ENCODE measurements around the gene CCDC57.
"Not testable (repeated sequence)": the region's sequence is repeated elsewhere in the genome, so short reads cannot be mapped to it uniquely, and the experiment has no call there.

Gene CCDC57

GRCh38 chr17:82134101-82134500 lies 78.5 kb downstream of the CCDC57 start:
- TF ChIP-seq, protein P1, sequence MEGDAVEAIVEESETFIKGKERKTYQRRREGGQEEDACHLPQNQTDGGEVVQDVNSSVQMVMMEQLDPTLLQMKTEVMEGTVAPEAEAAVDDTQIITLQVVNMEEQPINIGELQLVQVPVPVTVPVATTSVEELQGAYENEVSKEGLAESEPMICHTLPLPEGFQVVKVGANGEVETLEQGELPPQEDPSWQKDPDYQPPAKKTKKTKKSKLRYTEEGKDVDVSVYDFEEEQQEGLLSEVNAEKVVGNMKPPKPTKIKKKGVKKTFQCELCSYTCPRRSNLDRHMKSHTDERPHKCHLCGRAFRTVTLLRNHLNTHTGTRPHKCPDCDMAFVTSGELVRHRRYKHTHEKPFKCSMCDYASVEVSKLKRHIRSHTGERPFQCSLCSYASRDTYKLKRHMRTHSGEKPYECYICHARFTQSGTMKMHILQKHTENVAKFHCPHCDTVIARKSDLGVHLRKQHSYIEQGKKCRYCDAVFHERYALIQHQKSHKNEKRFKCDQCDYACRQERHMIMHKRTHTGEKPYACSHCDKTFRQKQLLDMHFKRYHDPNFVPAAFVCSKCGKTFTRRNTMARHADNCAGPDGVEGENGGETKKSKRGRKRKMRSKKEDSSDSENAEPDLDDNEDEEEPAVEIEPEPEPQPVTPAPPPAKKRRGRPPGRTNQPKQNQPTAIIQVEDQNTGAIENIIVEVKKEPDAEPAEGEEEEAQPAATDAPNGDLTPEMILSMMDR (IDR thresholded peaks at IDR 0.05; ENCODE audit: low read depth, low read length), result no peak
- no peak for DNase-seq (ENCODE audit: extremely low read depth, low read depth)

GRCh38 chr17:82133166-82133953 lies 79.3 kb downstream of the CCDC57 start:
- not testable (repeated sequence) for DNase-seq (ENCODE audit: extremely low read depth, low read depth)

DNA sequence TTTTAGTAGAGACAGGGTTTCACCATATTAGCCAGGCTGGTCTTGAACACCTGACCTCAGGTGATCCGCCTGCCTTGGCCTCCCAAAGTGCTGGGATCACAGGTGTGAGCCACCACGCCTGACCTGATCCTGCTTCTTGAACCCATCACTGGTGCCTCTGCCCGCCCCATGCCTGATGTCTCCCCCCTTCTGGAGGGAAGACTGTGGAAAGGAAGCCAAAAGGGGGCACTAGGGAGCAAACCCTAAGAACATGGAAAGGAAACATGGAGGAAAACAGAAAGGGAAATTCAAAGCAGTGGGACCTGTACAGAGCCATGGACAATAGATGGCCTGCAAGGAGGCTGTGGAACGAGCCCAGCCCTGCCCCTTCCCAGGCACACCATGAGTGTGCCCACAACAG lies 83.5 kb downstream of the CCDC57 start:
- TF ChIP-seq, protein P1 (IDR thresholded peaks at IDR 0.05; ENCODE audit: low read depth, low read length), result no peak; the same call in none of the 2 replicates
- no peak for DNase-seq (ENCODE audit: extremely low read depth, low read depth)

DNA sequence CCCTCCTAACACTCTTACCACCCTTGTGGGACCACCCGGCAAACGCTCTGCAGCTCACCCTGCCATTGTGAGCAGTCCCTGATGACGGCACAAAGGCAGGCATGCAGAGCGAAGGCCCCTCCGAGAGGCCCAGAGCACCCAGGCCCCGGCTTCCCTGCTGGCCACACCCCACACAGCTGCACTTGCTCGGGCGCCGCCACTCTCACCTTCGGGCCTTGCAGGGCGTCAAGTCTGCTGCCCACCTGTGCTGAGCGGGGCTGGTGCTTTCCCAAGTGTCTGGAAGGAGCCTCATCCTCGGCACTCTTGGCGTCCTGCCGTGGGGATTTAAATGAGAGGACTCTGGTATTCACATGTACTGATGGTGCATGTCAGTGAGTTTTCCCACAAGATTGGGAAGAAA lies 84.4 kb downstream of the CCDC57 start:
- DNase-seq (ENCODE audit: extremely low read depth, low read depth), result no peak
- TF ChIP-seq, protein P1 (IDR thresholded peaks at IDR 0.05; ENCODE audit: low read depth, low read length), result no peak

- no peak for DNase-seq (ENCODE audit: extremely low read depth, low read depth)
- TF ChIP-seq, protein P1 (IDR thresholded peaks at IDR 0.05; ENCODE audit: low read depth, low read length), result no peak
Observed at GRCh38 chr17:82127704-82128103, 84.9 kb downstream of the CCDC57 start.

DNA sequence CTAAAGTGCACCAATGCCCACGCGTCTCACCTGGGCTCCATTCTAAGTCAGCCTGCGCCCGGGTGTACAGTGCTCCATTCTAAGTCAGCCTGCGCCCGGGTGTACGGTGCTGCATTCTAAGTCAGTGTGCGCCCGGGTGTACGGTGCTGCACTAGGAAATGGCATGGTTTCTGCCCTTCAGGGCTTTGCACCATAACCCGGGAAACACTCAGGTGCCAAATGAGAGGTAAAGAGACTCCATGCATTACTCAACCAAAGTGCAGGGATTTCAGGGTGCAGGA lies 85.4 kb downstream of the CCDC57 start:
- TF ChIP-seq, protein P1 (IDR thresholded peaks at IDR 0.05; ENCODE audit: low read depth, low read length), result no peak
- DNase-seq (ENCODE audit: extremely low read depth, low read depth), result no peak

- TF ChIP-seq, protein P1 (IDR thresholded peaks at IDR 0.05; ENCODE audit: low read depth, low read length), result no peak
Observed at GRCh38 chr17:82126556-82127314, 85.9 kb downstream of the CCDC57 start.

More at GRCh38 chr17:82126556-82127314, 85.9 kb downstream of the CCDC57 start:
- no peak for DNase-seq (ENCODE audit: extremely low read depth, low read depth)
